NCI-H526 (cell line): ENCODE results near the gene MAD1L1.
"Not testable (repeated sequence)": the region's sequence is repeated elsewhere in the genome, so short reads cannot be mapped to it uniquely, and the experiment has no call there.

Experiments
- DNase-seq, 2 experiments: peaks; one replicate each; lab custom pipeline; 2025; lab: John Stamatoyannopoulos, UW

Gene MAD1L1

GRCh38 chr7:1987591-1988532 lies 244.9 kb downstream of the MAD1L1 start:
- DNase-seq = no peak

- no peak for DNase-seq
Observed at GRCh38 chr7:1987084-1987535, 245.6 kb downstream of the MAD1L1 start.

GRCh38 chr7:1986366-1987083 lies 246.2 kb downstream of the MAD1L1 start:
- DNase-seq = no peak

- DNase-seq = no peak
Observed at GRCh38 chr7:1985936-1986335, 246.8 kb downstream of the MAD1L1 start.

- DNase-seq = no peak
Observed at GRCh38 chr7:1985042-1985441, 247.7 kb downstream of the MAD1L1 start.

- DNase-seq = no peak
Observed at GRCh38 chr7:1981878-1982230, 250.9 kb downstream of the MAD1L1 start.

- no peak for DNase-seq
Observed at GRCh38 chr7:1981201-1981877, 251.4 kb downstream of the MAD1L1 start.

GRCh38 chr7:1979591-1980560 lies 252.9 kb downstream of the MAD1L1 start:
- peak in 1 of 2 experiments; percentile 26 for DNase-seq

- DNase-seq = no peak
Observed at GRCh38 chr7:1978656-1979590, 253.8 kb downstream of the MAD1L1 start.

GRCh38 chr7:1977876-1978441 lies 254.8 kb downstream of the MAD1L1 start:
- DNase-seq = no peak

- DNase-seq = no peak
Observed at GRCh38 chr7:1977059-1977875, 255.5 kb downstream of the MAD1L1 start.

- DNase-seq = not testable (repeated sequence)
Observed at GRCh38 chr7:1976521-1976920, 256.2 kb downstream of the MAD1L1 start.

GRCh38 chr7:1975581-1975980 lies 257.2 kb downstream of the MAD1L1 start:
- no peak for DNase-seq

GRCh38 chr7:1975179-1975578 lies 257.6 kb downstream of the MAD1L1 start:
- DNase-seq = no peak

GRCh38 chr7:1974290-1975101 lies 258.2 kb downstream of the MAD1L1 start:
- no peak for DNase-seq

GRCh38 chr7:1973321-1974251 lies 259.2 kb downstream of the MAD1L1 start:
- no peak for DNase-seq

- DNase-seq = no peak
Observed at GRCh38 chr7:1972744-1973143, 260.0 kb downstream of the MAD1L1 start.
